Measurements from ENCODE around the gene IRX6.

The IRX6 gene

DNA sequence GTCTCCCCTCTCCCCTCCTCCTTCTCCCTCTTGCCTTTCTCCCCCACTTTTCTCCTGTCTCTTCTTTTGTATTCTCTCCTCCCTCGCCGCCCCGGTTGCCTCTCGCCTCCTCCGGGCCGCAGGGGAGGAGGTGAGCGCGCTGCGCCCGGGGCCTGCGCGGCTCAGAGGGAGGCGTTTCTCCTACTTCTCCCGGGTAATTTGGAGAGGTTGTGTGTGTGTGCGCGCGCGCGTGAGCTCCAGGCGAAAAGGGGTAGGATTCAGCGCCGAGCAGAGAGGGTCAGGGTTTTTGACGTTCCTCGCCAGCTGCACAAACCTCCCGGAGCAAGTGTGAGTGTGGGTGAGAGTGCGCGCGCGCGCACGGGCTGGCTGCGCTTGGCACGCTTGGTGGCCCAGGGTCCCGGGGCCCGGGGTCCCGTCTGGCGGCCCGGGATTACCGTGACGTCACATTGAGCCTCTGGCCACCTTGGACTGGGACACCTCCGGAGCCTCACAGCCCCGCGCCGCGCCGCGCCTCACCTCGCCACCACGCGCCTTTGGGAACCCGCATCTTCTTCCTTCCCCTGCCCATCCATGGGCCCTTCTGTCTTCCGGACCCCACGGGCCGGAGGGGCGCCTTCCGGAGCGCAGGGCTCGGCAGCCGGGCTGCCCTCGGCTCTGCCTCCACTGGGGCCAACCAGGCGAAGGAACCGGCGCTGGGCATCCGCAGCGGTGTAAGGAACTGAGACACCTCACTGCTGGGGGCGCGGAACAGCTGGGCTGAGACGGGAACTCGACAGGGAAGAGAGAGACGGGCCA is 479 bp downstream of the IRX6 start:
- no peak for DNase-seq

DNA sequence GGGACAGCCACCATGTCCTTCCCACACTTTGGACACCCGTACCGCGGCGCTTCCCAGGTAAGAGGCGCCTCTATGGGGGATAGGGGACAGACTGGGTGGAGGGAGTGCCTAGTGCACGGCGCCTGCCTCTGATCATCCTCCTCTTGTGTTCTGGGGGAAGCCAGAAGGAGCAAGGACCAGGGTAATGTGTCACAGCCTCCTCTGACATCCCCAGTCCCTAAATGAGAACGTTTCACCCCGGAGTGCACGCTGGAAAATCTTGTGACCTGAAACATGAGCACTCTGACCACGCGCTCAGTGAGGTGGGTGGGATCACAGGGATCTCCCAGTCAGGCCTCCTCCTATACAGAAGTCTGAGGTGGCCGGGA is 1.1 kb downstream of the IRX6 start:
- no peak for DNase-seq

DNA sequence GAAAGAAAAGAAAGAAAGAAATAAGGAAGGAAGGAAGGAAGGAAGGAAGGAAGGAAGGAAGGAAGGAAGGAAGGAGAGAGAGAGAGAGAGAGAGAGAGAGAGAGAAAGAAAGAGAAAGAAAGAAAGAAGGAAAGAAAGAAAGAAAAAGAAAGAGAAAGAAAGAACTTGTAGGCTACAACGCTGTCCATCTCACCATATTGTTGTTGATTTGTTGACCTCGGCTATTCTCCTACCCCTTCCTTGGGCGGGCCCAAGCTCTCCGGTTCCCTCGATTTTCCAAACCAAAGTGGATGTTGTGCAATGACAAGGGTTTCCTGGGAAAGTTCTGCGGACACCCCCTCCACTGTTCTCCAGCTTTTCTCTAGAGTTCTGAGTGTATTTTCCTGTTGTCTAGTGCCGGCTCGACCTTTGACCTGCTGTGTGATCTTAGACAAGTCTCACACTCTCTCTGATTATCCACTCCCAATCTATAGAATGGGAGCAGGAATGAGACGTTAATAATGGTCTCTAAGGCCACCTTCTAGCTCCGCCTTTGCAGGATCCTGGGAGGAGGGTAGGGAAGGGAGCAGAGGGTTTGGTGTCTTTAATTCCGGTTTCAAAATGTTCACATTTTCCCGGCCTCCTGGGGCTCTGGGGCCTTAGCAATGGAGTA is 1.6 kb downstream of the IRX6 start:
- DNase-seq = no peak

DNA sequence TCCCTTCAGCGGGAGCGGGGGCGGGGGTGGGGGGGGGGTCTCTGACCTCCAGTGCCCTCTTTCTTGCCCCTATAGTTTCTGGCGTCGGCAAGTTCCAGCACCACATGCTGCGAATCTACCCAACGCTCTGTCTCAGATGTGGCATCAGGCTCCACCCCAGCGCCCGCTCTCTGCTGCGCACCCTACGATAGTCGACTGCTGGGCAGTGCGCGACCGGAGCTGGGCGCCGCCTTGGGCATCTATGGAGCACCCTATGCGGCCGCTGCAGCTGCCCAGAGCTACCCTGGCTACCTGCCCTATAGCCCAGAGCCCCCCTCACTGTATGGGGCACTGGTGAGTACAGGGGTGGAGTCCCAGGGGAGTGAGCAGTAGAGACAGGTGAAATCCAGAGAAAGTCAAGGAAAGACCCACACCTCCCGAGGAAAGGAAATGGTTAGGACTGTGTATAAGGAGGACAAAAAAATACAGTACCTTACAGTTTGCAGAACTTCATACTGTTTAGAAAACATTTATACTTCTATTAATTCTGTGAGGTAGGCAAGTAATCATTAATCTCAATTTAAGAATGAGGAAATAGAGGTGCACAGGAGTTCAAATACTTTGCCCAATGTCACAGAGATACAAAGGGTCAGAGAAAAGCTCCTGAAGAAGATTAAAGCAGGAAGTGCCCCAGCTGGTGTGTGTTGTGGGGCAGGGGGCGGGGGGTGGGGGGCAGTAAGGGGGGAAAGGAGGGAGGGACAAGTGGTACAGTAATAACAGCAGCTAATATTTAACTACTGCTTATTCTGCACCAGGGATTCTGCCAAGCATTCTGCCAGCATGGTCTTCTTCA is 2.5 kb downstream of the IRX6 start:
- no peak for DNase-seq

DNA sequence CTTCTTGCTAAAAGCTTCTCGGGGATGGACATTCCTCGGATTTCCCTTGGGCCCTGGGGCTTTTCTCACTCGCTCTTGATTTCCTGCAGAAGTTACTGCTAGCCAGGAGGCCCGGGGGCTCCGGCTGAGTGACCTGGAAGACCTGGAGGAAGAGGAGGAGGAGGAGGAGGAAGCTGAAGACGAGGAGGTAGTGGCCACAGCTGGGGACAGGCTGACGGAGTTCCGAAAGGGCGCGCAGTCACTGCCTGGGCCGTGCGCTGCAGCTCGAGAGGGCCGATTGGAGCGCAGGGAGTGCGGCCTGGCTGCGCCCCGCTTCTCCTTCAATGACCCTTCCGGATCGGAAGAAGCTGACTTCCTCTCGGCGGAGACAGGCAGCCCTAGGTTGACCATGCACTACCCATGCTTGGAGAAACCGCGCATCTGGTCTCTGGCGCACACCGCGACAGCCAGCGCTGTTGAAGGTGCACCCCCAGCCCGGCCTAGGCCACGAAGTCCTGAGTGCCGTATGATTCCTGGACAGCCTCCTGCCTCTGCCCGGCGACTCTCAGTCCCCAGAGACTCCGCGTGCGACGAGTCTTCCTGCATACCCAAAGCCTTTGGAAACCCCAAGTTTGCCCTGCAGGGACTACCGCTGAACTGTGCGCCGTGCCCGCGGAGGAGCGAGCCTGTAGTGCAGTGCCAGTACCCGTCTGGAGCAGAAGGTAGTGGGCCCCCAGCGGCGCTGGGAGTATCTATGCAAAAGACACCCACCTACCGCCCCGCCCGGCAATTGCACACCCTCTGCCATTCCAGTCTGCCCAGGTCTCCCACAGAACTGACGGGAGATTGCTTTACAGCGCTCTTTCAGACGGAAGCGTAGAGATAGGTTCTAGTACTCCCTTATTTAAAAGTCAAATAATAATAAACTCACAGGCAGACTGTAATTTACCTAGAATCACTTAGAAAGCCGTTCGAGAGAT is 4.9 kb downstream of the IRX6 start:
- DNase-seq = no peak

DNA sequence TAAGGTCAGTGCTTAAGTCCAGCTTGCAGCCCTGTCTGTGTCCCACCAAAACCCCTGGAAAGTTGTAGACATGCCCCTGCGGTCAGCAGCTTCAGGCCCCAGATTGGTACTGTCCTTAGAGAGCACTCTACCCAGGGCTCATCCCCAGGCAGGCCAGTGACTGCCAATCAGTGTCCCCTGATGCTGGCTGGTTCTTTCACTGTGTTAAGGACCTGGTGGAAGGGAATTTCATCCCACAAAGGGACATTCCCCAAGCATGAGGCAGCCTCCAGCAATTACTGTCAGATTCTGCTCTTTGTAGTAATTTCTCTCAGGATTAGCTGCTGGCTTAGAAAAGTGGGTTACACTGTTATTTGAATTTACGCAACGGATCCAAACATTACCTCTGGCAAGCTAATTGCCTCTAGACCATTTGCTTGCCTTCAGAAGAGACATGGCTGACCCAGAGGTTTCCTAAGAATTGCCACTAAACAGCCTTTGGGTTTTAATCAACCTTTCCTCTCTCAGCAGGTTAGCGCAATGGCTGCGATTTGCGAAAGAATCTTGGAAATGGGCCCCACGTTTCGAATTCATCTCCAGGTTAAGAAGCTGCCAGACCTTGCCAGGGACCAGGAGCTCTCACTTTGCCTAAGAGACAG is 5.9 kb downstream of the IRX6 start:
- no peak for DNase-seq

DNA sequence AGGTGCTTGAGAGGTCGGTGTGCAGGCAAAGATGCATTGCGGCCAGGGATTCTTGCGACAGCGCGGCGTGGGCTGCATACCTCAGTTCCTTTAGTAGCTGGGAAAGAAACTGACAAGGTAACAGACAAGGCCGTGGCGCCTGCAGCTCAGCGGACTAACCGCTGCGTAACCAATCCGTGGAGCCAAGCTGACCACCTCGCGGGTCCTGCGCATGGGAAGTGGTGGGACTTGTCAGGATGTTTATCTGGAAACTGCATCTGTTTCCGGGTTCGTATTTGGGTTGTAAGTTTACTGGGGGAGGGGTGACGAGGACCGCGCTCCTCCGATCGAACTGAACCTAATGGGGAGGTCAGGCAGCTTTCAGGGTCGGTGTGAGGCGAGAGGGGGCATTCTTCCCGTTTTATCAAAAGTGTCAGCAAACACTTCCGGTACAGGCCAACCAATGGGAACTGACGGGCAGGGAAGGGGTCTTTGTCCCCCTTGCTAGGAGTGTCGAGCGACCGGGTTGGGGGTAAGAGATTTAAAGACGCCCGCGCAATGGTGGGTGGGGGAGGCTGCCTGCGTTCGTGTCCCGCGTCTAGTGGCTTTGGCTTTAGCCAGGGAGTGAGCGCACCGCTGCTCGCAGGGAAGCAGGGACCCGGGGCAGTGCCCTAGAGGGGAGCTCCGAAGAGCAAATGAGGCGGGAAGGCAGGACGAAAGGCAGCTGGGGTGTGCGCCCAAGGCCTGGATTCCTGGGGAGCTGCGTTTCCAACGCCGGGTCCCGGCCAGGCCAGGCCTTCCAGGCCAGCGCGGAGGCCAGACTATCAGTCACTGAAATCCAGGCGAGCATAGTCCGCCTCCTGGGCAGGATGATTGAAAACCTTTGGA is 7.0 kb downstream of the IRX6 start:
- DNase-seq = no peak

DNA sequence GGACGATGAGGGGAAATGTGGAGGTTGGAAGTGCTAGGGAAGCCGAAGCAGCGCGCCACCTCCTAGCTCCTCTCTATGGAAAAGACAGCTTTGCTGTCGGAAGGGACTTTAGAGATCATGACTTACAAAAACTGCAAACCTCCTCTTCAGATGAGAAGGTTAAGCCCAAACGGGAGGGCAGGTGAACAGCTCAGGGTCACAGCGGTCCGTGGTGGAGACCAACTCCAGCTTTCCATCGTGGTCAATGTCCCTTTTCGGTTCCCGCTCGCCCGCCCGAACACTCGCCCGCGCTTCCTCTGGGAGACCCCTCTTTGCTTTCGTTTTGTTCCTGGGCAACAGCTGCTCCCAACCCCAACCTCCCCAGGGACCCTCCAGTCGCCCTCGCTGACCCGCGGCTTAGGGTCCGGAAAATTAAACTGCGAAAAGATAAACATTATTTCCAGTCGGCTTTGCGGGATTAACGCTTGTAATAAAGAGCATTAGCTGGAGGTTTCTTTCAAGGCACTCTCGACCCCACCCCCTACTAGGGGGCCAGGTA is 7.7 kb downstream of the IRX6 start:
- DNase-seq = no peak

DNA sequence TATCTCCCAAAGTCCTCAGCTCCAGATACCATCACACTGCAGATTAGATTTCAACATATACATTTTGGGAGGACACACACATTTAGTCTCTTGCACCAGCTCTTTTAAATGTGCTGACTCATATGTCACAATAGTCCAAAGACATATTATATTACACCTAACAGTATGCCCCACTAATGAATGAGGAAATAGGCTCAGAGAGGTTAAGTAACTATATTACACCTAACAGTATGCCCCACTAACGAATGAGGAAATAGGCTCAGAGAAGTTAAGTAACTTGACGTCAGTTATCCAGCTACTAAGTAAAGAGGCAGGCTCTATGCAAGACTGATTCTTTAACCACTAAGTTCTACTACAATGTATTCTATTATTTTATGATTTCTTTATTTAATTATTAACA is 9.7 kb downstream of the IRX6 start:
- DNase-seq = no peak

DNA sequence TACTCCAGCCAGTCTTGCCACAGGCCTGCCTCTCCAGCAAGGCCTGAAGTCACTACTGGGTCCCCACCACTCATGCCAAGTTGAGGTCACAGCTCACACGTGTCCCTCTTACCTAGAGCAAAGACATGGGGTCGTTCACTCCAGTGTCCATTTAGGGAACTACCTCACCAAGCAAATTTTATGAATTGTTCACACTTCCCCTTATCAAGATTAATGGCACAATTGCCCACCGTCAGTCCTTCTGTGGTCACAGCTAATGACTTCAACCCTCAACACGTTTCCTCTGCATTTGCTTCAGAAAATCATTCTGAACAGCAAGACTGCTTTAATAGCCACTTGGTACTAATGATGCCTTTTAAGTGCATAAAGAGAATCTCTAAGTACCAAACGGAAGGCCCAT is 14.6 kb downstream of the IRX6 start:
- DNase-seq = no peak

DNA sequence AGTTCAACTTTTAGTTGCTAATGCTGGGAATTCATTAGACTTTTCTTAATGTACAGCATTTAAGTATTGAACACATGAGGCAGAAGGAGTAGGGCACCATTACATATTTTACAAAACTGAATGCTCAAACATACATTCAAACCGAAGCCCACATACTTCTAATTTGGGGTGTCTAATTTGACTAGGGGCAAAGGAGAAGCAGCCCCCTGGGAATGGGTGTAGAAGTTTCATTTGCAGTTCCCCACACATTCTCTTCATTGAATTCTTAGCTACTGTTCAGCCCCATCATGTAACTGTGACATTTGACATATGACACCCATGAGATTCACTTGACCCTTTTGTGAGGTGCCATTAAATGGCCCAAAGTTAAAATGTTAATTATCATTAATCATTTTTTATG is 16.4 kb downstream of the IRX6 start:
- no peak for DNase-seq

DNA sequence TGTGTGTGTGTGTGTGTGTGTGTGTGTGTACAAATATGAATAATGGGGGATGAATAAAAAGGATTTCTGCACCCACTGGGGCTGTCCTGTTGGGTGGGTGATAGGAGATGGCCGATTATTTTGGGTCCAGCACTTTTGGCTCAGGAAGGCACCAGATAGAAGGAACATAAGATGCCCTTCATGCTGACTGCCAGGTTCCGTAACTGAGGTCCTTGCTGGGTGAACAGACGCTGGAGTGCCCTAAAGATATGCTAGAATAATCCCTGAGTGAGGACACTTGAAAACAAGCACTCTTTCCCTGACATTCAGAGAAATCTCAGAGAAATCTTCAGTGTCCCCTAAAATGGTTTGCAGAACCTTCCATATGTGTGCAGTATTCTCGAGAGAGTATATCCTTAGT is 17.7 kb downstream of the IRX6 start:
- DNase-seq = no peak

DNA sequence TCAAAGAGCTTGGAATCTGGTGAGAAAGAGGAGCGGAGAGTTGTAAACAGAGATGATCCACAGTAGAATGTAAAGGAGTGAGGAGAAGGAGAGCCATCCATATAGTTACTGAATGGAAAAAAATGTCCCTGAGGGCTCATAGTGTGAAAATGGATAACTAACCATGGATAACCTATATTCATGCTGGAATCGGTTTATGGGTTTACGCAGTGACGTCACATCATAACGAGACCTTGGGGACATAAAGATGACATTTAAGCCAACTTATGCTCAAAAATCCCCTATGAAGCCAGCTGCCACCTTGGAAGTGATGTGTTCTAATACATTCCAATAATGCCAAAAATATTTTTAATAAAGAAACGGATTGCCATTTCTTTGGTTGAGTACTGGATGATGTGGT is 22.5 kb downstream of the IRX6 start:
- no peak for DNase-seq

DNA sequence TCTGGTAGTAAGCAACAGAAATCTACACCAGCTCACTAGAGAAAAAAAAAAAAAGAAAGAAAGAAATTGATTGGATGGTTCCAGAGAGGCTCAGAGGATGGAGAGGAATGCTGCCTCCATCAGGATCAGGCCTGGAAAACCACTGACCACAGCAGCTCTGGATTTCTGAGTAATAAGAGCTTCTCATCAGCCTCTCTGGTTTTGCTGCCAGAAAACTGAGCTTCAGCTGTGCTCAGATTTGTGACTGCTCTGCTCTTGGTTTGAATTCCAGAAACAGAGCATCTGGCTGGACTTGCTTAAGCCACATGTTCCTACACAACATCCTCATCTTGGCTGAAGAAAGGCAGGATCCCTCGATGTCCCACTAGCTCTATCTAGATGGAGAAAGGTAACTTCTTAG is 25.9 kb downstream of the IRX6 start:
- DNase-seq = no peak

DNA sequence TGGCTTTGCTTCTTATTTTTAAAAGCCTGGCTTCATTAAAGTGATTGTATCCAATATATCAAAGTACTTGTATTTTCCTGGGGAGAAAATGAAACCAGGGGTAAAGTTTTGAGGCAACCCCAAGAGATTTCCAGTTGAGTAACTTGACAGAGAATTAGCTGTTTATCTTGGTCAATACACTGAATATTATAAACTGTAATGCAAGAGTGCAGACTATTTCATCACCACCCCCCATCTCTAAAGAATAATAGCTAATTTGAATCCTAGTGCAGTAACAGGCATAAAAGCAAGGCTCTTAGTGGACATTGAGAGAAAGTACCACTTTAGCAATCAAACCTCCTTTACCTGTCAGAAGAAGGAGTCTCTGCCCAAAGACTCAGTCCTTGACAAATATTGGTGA is 27.0 kb downstream of the IRX6 start:
- no peak for DNase-seq

DNA sequence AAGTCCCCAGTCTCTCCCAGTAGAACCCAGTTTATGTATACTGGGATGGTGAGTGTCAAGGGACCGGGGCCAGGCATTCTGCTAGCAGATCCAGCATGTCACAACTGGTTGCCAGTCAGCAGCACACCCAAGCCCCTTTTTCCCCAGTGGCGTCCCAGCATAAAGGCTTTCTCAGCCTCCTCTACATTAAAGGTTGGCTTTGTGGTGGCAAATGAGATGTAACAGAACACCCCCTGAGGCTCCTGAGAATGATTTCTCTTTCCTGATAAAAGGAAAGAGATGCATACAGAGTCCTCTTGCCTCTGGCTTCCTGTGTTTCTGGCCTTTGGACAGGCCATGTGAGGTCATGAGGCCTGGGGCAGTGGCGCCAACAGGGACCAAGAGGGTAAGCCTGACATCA is 27.9 kb downstream of the IRX6 start:
- no peak for DNase-seq

DNA sequence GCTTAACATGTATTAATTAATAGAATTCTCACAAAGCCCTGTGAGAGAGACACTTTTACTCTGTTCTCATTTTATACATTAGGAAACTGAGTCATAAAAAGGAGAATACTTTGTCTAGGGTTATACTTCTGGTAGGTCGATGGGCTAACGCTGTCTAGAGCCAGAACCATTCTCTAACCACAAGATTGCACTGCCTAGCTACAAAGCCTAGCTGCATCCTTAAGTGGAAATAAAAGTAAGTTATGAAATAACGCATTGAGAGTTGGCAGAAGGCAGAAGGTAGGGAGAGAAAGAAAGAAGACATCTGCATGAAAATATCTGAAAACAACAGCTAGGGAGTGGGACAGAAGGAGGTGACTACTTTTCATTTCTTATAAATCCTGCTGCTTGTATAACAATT is 33.2 kb downstream of the IRX6 start:
- DNase-seq = no peak

DNA sequence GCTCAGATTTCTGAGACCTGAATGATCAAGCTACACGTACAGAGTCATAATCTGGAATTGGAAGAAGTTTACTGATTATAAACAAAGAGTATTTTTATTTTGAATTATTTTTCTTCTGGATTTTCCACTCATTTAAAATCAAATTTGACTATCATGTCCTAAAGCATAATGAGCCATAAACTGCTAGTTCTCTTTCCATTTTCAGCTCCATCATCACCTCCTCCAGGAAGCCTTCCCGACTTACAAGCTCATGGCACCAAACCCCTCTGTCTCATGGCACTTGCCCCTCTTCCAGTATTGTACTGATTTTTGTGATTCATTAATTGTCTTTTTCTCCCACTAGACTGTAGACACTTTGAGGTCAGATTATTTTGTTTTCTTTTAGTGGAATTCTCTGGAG is 35.9 kb downstream of the IRX6 start:
- no peak for DNase-seq

DNA sequence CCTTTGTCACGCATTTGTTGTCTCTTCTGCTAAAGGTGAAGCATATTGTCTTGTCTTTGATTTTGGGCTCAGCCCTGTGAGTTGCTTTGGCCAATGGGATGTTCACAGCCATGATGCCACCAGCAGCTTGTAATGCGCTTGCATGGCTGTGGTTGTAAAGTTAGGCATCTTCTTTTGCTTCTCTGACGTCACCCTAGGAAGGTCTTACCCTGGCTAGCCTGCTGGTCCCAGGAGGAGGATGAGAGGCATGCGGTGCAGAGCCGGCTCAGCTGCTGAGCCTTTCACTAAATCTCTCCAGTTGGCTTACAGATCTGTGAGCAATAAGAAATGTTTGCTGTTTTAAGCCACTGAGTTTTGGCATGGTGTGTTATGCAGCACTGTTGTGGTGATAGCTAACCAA is 40.8 kb downstream of the IRX6 start:
- no peak for DNase-seq

DNA sequence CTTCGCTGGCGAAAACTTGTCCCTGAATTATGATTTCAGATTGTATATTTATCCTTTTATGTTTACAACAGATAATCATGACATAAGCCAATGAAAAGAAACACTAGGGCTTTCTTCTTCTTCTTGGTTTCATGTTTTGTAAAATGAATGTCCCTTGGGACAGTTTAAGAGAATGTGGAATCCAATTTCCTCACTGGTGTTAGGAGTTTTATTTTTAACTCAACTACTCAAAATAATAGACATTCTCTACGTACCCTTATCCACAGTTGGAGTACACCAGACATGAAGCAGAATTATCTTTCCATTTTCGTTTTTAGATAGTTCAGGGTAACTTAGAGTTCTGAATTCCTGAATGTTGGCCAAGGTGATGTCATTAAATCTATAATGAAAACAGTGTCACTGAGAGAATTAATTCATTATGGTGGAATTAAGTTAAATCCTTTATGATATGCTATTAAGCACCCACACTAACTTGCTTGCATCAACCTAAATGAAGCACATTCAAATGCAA is 43.4 kb downstream of the IRX6 start:
- no peak for DNase-seq

All from stimulated activated CD8-positive, alpha-beta memory T cell treated with anti-CD3 and anti-CD28 coated beads, Interleukin-4, amount 100 ng/mL, for 48 hours (primary cell).